Measurements from ENCODE around the gene SCD5.

The SCD5 gene

DNA sequence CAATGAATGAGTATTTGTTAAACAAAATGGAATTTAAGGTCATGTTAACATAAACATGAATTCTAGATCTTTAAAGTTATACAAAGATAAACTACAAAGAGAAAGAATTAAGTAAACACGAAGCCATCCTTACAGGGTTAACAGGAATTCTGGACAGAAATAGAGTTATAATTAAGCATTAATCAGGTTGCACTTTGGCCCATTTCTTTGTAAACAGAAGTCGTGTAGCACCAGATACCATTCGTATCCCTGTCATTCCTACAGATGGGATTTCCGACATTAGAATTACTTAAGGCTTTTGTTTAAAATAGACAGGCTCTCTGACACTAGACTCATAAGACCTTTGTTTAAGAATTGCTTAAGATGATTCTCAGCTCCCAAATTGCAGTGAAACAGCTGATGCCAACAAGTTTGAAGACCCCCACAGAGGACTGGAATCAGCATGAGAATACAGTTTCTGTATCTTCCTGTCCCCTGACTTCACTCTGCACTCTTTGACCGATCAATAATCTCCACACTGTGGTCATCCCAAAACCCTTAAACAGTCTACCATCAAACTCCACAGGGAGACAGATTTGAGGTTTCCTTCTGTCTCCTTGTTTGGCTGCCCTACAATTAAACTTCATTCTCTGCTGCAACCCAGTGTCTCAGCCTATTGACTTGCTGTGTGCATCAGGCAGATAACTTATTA lies 214.6 kb downstream of the SCD5 start:
- no peak for DNase-seq

DNA sequence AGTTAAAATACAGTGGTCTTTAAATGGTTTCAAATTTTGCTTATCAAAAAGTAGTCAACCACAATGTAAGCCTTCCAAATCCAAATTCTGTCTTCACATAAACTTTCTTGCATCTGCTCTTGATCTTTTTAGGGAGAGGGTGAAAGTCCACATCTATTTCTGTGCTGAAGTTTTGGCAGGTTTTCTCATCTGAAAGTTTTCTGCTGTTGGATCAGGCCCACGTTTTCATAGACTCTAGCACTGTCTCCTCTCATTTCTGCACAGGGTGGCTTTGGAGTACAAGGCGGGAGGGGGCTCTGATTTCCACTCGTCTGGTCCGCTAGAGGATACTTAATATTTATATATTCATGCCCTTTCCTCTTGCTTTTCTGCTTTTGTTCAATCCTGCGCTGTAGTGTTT lies 218.7 kb downstream of the SCD5 start:
- DNase-seq = no peak

All from activated CD8-positive, alpha-beta memory T cell treated with anti-CD3 and anti-CD28 coated beads for 24 hours (primary cell).